Stimulated activated CD4-positive, alpha-beta T cell treated with anti-CD3 and anti-CD28 coated beads, TNF-alpha, amount 100 ng/mL, for 4 hours (primary cell): ENCODE data around the gene SH2B2.
"Not testable (repeated sequence)": the region's sequence is repeated elsewhere in the genome, so short reads cannot be mapped to it uniquely, and the experiment has no call there.

Source experiments
- DNase-seq, 3 experiments: peaks; one replicate each; pipeline ENCODE4 v3.0.0-alpha.2; 2020; ENCODE audit warnings: low read depth in 3 of 3

The SH2B2 gene

GRCh38 chr7:102337002-102337401, 50.3 kb downstream of the SH2B2 start:
- DNase-seq = not testable (repeated sequence)

DNA sequence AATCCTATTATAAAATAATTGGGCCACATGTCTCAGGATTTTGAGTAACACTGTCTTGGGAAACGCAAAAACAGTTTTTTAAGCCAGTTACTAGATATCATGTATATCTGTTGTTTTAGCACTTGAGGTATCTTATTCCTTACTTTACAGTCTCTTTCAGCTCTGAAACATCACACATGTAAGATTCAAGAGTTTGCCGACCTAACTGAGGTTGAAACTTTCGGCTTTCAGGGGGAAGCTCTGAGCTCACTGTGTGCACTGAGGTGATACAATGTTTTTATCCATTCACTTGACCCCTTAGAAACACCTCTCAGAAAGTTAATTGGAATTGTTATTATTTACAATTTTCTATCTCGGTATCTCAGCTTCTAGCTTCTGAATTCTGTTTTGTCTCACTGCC, 50.8 kb downstream of the SH2B2 start:
- not testable (repeated sequence) for DNase-seq

GRCh38 chr7:102340599-102341368, 54.1 kb downstream of the SH2B2 start:
- DNase-seq = not testable (repeated sequence)

DNA sequence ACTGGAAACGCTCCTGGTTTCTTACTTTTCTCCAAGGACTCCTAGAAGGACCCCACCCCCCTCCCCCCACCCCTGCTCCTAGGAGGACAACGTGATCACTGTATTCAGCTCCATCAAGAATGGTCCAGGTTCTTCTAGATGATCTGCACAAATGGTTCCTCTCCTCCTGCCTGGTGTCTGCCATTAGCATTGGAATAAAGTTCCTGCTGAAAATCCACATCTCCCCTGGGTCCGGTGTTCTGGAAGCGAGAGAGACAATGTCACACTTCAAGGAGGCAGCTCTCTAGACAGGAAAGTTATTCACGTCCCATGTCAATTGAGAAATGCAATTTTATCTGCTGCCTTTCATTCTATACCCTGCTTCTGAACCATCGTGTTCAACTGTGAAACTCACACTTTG, 60.3 kb downstream of the SH2B2 start:
- DNase-seq = not testable (repeated sequence)

- not testable (repeated sequence) for DNase-seq
These were observed 69.7 kb downstream of the SH2B2 start, which contains the start of gene SPDYE6 for GRCh38 chr7:102356344-102356743. Gene SPDYE6, minus strand, starts transcription at chr7:102356444. Its CDS starts 421 bp downstream, at chr7:102356023.

DNA sequence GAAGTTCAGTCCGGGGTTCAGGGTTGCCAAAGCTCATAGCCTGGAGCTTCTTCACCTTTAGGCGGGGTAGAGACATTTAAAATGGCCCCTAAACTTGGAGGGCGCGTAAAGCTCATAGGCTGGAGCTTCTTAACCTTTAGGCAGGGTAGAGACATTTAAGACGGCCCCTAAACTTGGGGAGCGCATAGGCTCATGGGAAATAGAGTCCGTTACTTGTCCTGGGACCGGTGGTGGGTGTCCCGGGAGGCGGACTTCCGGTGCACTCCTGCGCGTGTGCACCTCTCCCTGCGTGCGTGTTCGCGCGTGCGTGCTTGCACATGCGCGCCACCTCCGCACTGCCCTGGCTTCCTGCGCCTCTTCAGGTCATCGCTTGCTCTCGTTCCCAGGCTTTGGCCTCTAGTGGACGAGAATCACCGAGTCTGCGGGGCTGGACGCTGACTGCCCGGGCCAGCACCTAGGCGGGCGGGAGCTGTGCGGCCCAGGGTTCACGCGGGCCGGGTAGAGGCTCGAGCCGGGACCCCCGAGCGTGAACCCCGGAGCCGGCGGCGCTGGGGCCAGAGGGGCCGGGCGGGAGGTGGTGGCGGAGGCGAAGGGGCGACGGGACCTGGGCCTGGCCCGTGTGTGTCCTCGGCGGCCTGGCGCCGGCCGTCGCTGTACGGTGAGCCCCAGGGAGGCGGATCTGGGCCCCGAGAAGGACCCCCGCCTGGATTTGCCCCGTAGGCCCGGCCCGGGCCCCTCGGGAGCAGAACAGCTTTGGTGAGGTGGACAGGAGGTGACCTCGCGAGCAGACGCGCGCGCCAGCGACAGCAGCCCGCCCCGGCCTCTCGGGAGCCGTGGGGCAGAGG, 77.1 kb downstream of the SH2B2 start:
- peak; percentile 77 to 89 (median 87) for DNase-seq

DNA sequence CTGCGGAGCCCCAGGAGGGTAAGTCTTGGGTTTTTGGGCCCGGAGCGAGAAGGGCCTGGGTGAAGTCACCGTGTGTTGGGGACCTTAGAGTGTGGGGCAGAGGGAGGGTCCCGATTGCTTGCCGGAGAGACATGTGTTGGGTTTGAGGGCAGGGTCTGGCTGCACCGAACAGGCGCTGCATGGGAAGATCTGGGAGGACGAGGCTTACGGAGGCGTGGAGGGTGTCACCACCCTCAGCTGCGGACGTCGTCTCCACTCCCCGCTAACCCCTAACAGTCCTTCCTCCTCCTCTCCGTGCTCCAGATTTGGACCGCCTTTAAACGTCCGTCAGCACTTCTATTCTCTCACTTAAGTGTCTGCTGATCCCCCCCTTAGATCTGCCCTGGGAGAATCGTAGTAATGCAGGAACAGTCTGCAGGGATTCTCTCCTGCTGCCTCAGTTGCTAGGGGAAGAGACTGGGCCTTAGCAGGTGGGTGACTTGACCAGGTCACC, 77.8 kb downstream of the SH2B2 start:
- not testable (repeated sequence) for DNase-seq

- not testable (repeated sequence) for DNase-seq
These were observed 78.7 kb downstream of the SH2B2 start for GRCh38 chr7:102365390-102365789.

DNA sequence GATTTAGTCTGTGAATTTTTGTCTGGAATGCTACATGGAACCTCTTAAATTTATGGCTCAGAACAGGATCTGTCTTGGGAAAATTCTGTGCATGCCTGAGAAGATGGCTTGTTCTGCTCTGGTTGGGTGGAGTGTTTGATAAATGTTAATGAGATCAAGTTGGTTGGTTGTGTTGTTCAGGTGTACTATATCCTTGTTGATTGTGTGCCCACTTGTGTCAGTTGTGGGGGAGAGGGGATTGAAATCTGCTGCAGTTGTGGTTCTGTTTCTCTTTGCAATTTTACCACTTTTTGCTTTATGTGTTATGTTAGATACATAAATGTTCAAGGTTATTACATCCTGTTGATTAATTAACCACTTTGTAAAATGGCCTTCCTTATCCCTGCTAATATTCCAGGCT, 83.4 kb downstream of the SH2B2 start:
- not testable (repeated sequence) for DNase-seq
